Transverse colon (tissue), 4 donors: ENCODE data around the gene TXLNG.

ENCODE experiments used
- CTCF ChIP-seq, 5 experiments: fragments of 200-600 bp in 3 of 5; fragments of 450-650 bp in 2 of 5; sonication (generic) in 3 of 5; IDR thresholded peaks; 1 replicate in 2 of 5; 2 replicates in 3 of 5; pipeline ENCODE4 v1.5.1; 2016 to 2017; ENCODE audit warnings: antibody characterized with exemption in 5 of 5, inconsistent platforms in 3 of 5, mild to moderate bottlenecking in 2 of 5, moderate library complexity in 1 of 5
- EP300 ChIP-seq: sonication (generic); formaldehyde crosslinking; IDR thresholded peaks from one replicate; pipeline ENCODE4 v1.6.1; 2017; ENCODE audit warnings: antibody characterized with exemption, low read depth
- POLR2A ChIP-seq: fragments of 450-650 bp; IDR thresholded peaks from one replicate; pipeline ENCODE4 v1.6.1; 2016; ENCODE audit warnings: antibody characterized with exemption, mild to moderate bottlenecking, moderate library complexity
- POLR2AphosphoS5 ChIP-seq, 3 donors: sonication (generic); formaldehyde crosslinking; IDR thresholded peaks; one replicate each; pipeline ENCODE4 v1.6.1; 2016; ENCODE audit warnings: antibody characterized with exemption in 3 of 3

GRCh38 chrX:16853537-16853936 lies 67.3 kb downstream of the TXLNG start:
- TF ChIP-seq POLR2AphosphoS5 (IDR thresholded peaks at IDR 0.05) (no peak), CTCF (IDR thresholded peaks at IDR 0.05) (no peak), POLR2A (no peak), EP300 (no peak)
